Natural killer cell (primary cell): ENCODE measurements around the gene KIAA0232. TPM values are rescaled to one million over a fixed set of nuclear protein-coding genes. Genes with fewer than 3 reads are reported as not detected.

Source experiments
- ATAC-seq, 3 donors: fragments of 150-1000 bp in 2 of 3; fragments of 200-7000 bp in 1 of 3; cut with Tn5 transposase; 1 replicate in 1 of 3; 2 replicates in 2 of 3; pipeline ENCODE4 v1.10.0; 2021; ENCODE audit warnings: mild to moderate bottlenecking in 2 of 3, moderate library complexity in 2 of 3
- DNase-seq, 2 donors: peaks; one replicate each; pipeline versions ENCODE4 v3.0.0 to v3.0.0-alpha.2; 2013 to 2021; ENCODE audit warnings: mixed read lengths in 1 of 2
- H3K27ac ChIP-seq: one replicate; pipeline ENCODE4 v1.5.1; 2013; ENCODE audit warnings: mild to moderate bottlenecking, low read length
- H3K27me3 ChIP-seq: one replicate; pipeline ENCODE4 v1.6.1; 2013; ENCODE audit warnings: low read length; ENCODE audit not compliant: control insufficient read depth, insufficient read depth
- H3K36me3 ChIP-seq: one replicate; pipeline ENCODE4 v1.6.1; 2013; ENCODE audit warnings: low read length; ENCODE audit not compliant: control insufficient read depth, insufficient read depth
- H3K4me1 ChIP-seq: one replicate; pipeline ENCODE4 v1.6.1; 2013; ENCODE audit warnings: low read length; ENCODE audit not compliant: control insufficient read depth, insufficient read depth
- H3K4me3 ChIP-seq: one replicate; pipeline ENCODE4 v1.5.1; 2013; ENCODE audit warnings: low read length
- H3K9me3 ChIP-seq: one replicate; pipeline ENCODE4 v1.6.1; 2013; ENCODE audit warnings: low read length; ENCODE audit not compliant: control insufficient read depth, insufficient read depth
- H3K27ac Mint-ChIP-seq, 2 donors: one replicate each; pipeline ENCODE4 v1.8.0; 2022; ENCODE audit warnings: mild to moderate bottlenecking in 2 of 2, mixed read lengths in 2 of 2, moderate library complexity in 1 of 2
- H3K27me3 Mint-ChIP-seq, 2 donors: one replicate each; pipeline ENCODE4 v1.8.0; 2022; ENCODE audit warnings: low read depth in 2 of 2, mixed read lengths in 2 of 2
- H3K36me3 Mint-ChIP-seq: one replicate; pipeline ENCODE4 v1.8.0; 2022; ENCODE audit warnings: mixed read lengths
- H3K4me1 Mint-ChIP-seq, 2 donors: one replicate each; pipeline ENCODE4 v1.8.0; 2022; ENCODE audit warnings: mixed read lengths in 2 of 2
- H3K4me3 Mint-ChIP-seq: one replicate; pipeline ENCODE4 v1.8.0; 2022; ENCODE audit warnings: mild to moderate bottlenecking, moderate library complexity, mixed read lengths
- H3K9me3 Mint-ChIP-seq, 2 donors: one replicate each; pipeline ENCODE4 v1.8.0; 2022; ENCODE audit warnings: mixed read lengths in 2 of 2
- CTCF ChIP-seq: fragments of 200-600 bp; IDR thresholded peaks from one replicate; pipeline ENCODE4 v1.8.0; 2022; ENCODE audit warnings: antibody characterized with exemption
- WGBS: methylation state at CpG from one replicate; pipeline ENCODE4 v1.1.7; 2013; ENCODE audit warnings: missing lambda C conversion rate; ENCODE audit not compliant: insufficient coverage; 5-methylcytosine and 5-hydroxymethylcytosine counted together
- intact Hi-C: fragments of 100-400 bp; cut with micrococcal nuclease; formaldehyde crosslinking; loops from one replicate; pipeline ENCODE4 v1.14.2; 2022
- total RNA-seq, 4 donors: library from RNA; stranded (reverse); fragments of 120-200 nt in 1 of 4; gene quantifications; one replicate each; pipeline versions ENCODE4 v1.2.3 to v1.2.4, GENCODE V29; 2013 to 2022

Gene KIAA0232
- total RNA-seq, 3 donors from 2014 or later (not counting 1 experiment from before 2014, with no cell fraction given) = 24.7 to 30.3 (median 28.6) TPM

GRCh38 chr4:6758728-6759127 lies 23.8 kb upstream of the KIAA0232 start:
- H3K27me3 ChIP-seq = no peaks in the 10 kb centered on the region
- H3K27ac ChIP-seq = no peak overlapping the region
- DNase-seq (no peak), ATAC-seq (no peak)
- Mint-ChIP-seq H3K9me3 (no peaks in the 10 kb centered on the region), H3K27me3 (peaks cover 0 to 3% of the 10 kb centered on the region in 2 donors), H3K4me3 (no peak overlapping the region), H3K4me1 (peaks cover 0 to 8% of the 10 kb centered on the region in 2 donors), H3K36me3 (no peaks in the 10 kb centered on the region), H3K27ac (no peak overlapping the region)
- TF ChIP-seq CTCF = no peak
- no peak overlapping the region for H3K4me3 ChIP-seq
- no peaks in the 10 kb centered on the region for H3K9me3 ChIP-seq
- 98% methylated on average over 4 of the region's 4 CpGs for WGBS
- H3K4me1 ChIP-seq = peaks cover 5% of the 10 kb centered on the region
- intact Hi-C loops = no loop called here
- no peaks in the 10 kb centered on the region for H3K36me3 ChIP-seq

GRCh38 chr4:6760865-6761264 lies 21.7 kb upstream of the KIAA0232 start:
- Histone ChIP-seq H3K9me3 (no peaks in the 10 kb centered on the region), H3K4me1 (peaks cover 5% of the 10 kb centered on the region), H3K4me3 (no peak overlapping the region), H3K27me3 (no peaks in the 10 kb centered on the region), H3K36me3 (no peaks in the 10 kb centered on the region), H3K27ac (no peak overlapping the region)
- ATAC-seq (no peak), DNase-seq (no peak)
- intact Hi-C loops = no loop called here
- peaks cover 0 to 8% of the 10 kb centered on the region in 2 donors for H3K4me1 Mint-ChIP-seq
- no peak overlapping the region for H3K4me3 Mint-ChIP-seq
- H3K36me3 Mint-ChIP-seq = no peaks in the 10 kb centered on the region
- H3K27ac Mint-ChIP-seq = no peak overlapping the region
- H3K9me3 Mint-ChIP-seq = no peaks in the 10 kb centered on the region
- no peak for TF ChIP-seq CTCF
- 89% methylated on average over 9 of the region's 9 CpGs for WGBS
- peaks cover 0 to 6% of the 10 kb centered on the region in 2 donors for H3K27me3 Mint-ChIP-seq

DNA sequence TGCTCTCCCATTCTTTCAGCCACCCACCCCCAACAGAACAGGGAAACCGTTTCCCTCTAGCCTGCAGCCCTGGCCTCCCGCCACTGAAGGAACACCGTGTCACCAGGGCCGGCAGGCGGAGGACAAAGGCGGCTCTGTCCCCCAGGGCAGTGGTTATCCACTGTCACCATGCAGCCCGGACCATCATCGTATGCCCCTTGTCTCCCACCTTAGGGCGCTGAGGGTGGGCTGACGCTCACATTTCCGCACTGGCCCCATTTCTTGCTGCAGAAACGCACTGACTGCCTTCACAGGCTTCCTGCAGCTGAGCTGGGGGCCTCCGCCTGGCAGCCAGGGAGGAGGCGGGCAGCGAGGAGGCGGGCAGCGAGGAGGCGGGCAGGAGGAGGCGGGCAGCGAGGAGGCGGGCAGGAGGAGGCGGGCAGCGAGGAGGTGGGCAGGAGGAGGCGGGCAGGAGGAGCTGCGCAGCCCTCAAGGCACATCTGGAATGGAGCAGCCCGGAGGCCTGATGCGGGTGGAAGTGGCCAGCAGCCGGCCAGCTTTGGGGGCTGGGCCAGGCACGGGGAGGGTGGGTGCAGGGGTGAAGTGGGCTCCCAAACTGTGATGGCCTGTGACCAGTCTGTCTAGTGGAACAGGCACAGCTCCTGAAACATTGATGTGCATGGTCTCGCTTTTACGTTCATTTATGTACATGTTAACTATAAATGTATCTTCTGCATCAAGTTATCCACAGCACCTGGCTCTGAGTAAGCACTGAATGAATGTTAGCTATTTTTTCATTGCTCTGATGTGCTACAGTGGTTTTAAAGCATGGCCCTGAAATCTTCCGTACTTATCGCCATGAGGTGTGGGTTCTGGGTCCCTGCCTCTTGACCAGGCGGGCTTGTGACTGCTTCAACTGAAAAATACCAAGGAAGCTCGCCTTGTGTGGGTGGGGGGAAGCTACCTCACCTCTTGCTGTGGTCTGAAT lies 20.6 kb upstream of the KIAA0232 start:
- peak overlapping the region in 1 of 2 donors; percentile 18 for H3K27ac Mint-ChIP-seq
- intact Hi-C loops = no loop called here

More for the DNA sequence above, 20.6 kb upstream of the KIAA0232 start:
- Histone ChIP-seq H3K27ac (no peak overlapping the region), H3K4me3 (no peak overlapping the region), H3K4me1 (peaks cover 5% of the 10 kb centered on the region), H3K9me3 (no peaks in the 10 kb centered on the region), H3K27me3 (no peaks in the 10 kb centered on the region), H3K36me3 (no peaks in the 10 kb centered on the region)
- H3K9me3 Mint-ChIP-seq = no peaks in the 10 kb centered on the region
- H3K36me3 Mint-ChIP-seq = no peaks in the 10 kb centered on the region
- no peak for TF ChIP-seq CTCF
- peaks cover 0 to 6% of the 10 kb centered on the region in 2 donors for H3K27me3 Mint-ChIP-seq
- H3K4me1 Mint-ChIP-seq = peaks cover 0 to 12% of the 10 kb centered on the region in 2 donors
- ATAC-seq = peak; percentile 26 to 66 (median 54)
- DNase-seq = peak in 1 of 2 donors; percentile 36
- WGBS = 73% methylated on average over 35 of the region's 35 CpGs
- no peak overlapping the region for H3K4me3 Mint-ChIP-seq
